ENCODE data around the gene CFAP57. TPM values are rescaled to one million over a fixed set of nuclear protein-coding genes. Genes with fewer than 3 reads are reported as not detected.

Gene CFAP57
- total RNA-seq, 4 donors from 2014 or later = not detected

DNA sequence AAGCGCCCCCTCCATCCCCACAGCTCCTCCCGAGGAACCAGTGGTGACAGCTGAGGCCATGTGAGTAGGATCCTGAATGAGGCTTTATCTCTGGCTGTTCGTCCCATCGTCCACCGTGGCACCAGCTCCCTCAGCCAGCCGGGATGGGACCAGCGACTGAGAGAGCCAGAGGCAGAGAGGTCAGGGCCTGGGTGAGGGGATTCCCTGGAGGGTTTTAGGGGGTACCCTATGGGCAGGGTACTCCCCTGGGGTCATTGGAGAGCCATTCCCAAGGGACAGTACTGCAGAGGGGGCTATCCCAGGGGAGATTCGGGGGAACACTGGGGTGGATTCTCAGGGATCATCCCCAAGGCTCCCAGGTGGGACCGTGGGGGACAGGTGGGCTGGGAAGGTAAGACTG lies 100.0 kb downstream of the CFAP57 start:
- no peaks in the 10 kb centered on the region for H3K36me3 ChIP-seq
- H3K27me3 ChIP-seq = no peaks in the 10 kb centered on the region
- no peak for TF ChIP-seq EP300 (IDR thresholded peaks at IDR 0.05; ENCODE audit: low read depth)
- TF ChIP-seq POLR2A (IDR thresholded peaks at IDR 0.05) = no peak
- no peak for TF ChIP-seq POLR2AphosphoS5 (IDR thresholded peaks at IDR 0.05)
- TF ChIP-seq, protein P1, sequence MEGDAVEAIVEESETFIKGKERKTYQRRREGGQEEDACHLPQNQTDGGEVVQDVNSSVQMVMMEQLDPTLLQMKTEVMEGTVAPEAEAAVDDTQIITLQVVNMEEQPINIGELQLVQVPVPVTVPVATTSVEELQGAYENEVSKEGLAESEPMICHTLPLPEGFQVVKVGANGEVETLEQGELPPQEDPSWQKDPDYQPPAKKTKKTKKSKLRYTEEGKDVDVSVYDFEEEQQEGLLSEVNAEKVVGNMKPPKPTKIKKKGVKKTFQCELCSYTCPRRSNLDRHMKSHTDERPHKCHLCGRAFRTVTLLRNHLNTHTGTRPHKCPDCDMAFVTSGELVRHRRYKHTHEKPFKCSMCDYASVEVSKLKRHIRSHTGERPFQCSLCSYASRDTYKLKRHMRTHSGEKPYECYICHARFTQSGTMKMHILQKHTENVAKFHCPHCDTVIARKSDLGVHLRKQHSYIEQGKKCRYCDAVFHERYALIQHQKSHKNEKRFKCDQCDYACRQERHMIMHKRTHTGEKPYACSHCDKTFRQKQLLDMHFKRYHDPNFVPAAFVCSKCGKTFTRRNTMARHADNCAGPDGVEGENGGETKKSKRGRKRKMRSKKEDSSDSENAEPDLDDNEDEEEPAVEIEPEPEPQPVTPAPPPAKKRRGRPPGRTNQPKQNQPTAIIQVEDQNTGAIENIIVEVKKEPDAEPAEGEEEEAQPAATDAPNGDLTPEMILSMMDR (IDR thresholded peaks at IDR 0.05) = no peak
- no peak overlapping the region for H3K4me3 ChIP-seq
- 76% methylated on average over 9 of the region's 9 CpGs; no CpG with 5 or more reads in 1 of the 2 donors for WGBS, 2 donors (ENCODE audit: low coverage in 1 of 2)
- DNase-seq = no peak
- intact Hi-C loops (cut with DNase I; ENCODE audit: low total_unique reads) = no loop called here
- in situ Hi-C loops (cut with MboI; ENCODE audit: low pct_ligation_motif_present in 1 of 4, low pct_unique_long_range_greater_than_20kb in 1 of 4, low sequenced_read_pairs in 3 of 4) = no loop called here
- peaks cover 0 to 30% (median 19%) of the 10 kb centered on the region in 4 donors for H3K4me1 ChIP-seq
- H3K9me3 ChIP-seq = no peaks in the 10 kb centered on the region
- H3K27ac ChIP-seq = no peak overlapping the region

DNA sequence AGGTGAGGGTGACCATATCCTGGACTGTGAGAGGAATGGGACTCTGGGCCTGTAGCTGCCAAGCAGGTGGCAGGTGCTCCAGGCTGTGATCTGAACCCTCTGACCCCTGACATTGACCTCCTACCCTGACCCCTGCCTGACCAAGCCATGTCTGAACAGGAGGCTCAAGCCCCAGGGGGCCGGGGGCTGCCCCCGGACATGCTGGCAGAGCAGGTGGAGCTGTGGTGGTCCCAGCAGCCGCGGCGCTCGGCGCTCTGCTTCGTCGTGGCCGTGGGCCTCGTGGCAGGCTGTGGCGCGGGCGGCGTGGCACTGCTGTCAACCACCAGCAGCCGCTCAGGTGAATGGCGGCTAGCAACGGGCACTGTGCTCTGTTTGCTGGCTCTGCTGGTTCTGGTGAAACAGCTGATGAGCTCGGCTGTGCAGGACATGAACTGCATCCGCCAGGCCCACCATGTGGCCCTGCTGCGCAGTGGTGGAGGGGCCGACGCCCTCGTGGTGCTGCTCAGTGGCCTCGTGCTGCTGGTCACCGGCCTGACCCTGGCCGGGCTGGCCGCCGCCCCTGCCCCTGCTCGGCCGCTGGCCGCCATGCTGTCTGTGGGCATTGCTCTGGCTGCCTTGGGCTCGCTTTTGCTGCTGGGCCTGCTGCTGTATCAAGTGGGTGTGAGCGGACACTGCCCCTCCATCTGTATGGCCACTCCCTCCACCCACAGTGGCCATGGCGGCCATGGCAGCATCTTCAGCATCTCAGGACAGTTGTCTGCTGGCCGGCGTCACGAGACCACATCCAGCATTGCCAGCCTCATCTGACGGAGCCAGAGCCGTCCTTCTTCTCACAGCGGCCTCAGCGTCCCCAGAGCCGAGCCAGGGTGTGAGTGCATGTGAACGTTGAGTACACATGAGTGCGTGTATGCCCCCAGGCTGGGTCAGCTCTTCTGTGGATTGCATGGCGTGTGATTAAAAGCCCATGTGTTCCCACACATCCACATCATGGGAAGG lies 100.7 kb downstream of the CFAP57 start:
- H3K4me3 ChIP-seq = no peak overlapping the region
- intact Hi-C loops (cut with DNase I; ENCODE audit: low total_unique reads) = no loop called here
- TF ChIP-seq POLR2A (IDR thresholded peaks at IDR 0.05) (no peak), POLR2AphosphoS5 (IDR thresholded peaks at IDR 0.05) (no peak), EP300 (IDR thresholded peaks at IDR 0.05; ENCODE audit: low read depth) (no peak)
- TF ChIP-seq, protein P1 (IDR thresholded peaks at IDR 0.05) = no peak
- peaks cover 0 to 30% (median 19%) of the 10 kb centered on the region in 4 donors for H3K4me1 ChIP-seq
- H3K27me3 ChIP-seq = no peaks in the 10 kb centered on the region
- H3K36me3 ChIP-seq = no peaks in the 10 kb centered on the region
- DNase-seq = no peak
- in situ Hi-C loops (cut with MboI; ENCODE audit: low pct_ligation_motif_present in 1 of 4, low pct_unique_long_range_greater_than_20kb in 1 of 4, low sequenced_read_pairs in 3 of 4) = no loop called here
- WGBS, 2 donors (ENCODE audit: low coverage in 1 of 2) = 96% methylated on average over 16 of the region's 46 CpGs; no CpG with 5 or more reads in 1 of the 2 donors
- H3K9me3 ChIP-seq = no peaks in the 10 kb centered on the region
- H3K27ac ChIP-seq = no peak overlapping the region

DNA sequence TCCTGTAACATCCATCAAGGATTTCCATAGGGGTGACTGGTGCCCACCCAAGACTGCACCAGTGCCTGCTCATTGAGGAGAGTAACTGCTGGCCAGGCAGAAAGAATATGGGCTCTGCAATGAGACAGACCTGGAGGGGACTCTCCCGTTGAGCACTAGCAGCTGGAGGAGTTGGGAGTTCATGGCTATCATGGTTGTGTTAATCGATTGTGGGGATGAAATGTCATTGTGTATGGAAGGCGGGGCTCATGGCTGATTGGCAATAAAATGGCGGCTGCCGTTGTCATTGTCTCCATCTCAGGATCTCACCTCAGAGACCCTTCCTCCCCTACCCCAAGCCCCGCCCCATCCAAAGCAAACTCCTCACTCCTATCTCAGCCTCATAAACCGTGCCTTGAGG lies 101.6 kb downstream of the CFAP57 start:
- H3K4me3 ChIP-seq = no peak overlapping the region
- WGBS, 2 donors (ENCODE audit: low coverage in 1 of 2) = 89% methylated on average over 7 of the region's 7 CpGs; no CpG with 5 or more reads in 1 of the 2 donors
- H3K27ac ChIP-seq = peak overlapping the region in 1 of 4 donors; percentile 33
- H3K27me3 ChIP-seq = no peaks in the 10 kb centered on the region
- peaks cover 0 to 30% (median 19%) of the 10 kb centered on the region in 4 donors for H3K4me1 ChIP-seq
- no peak for DNase-seq
- TF ChIP-seq EP300 (IDR thresholded peaks at IDR 0.05; ENCODE audit: low read depth) (no peak), POLR2AphosphoS5 (IDR thresholded peaks at IDR 0.05) (no peak), POLR2A (IDR thresholded peaks at IDR 0.05) (no peak)
- TF ChIP-seq, protein P1 (IDR thresholded peaks at IDR 0.05) = no peak
- in situ Hi-C loops (cut with MboI; ENCODE audit: low pct_ligation_motif_present in 1 of 4, low pct_unique_long_range_greater_than_20kb in 1 of 4, low sequenced_read_pairs in 3 of 4) (no loop called here), intact Hi-C loops (cut with DNase I; ENCODE audit: low total_unique reads) (no loop called here)
- no peaks in the 10 kb centered on the region for H3K36me3 ChIP-seq
- H3K9me3 ChIP-seq = no peaks in the 10 kb centered on the region

- TF ChIP-seq POLR2AphosphoS5 (IDR thresholded peaks at IDR 0.05) (no peak), POLR2A (IDR thresholded peaks at IDR 0.05) (no peak)
- TF ChIP-seq, protein P1 (IDR thresholded peaks at IDR 0.05) = peak in 1 of 5 experiments; percentile 8
- no peak for DNase-seq
- peak overlapping the region in 3 of 4 donors; percentile 6 to 33 (median 30) for H3K27ac ChIP-seq
- no peaks in the 10 kb centered on the region for H3K9me3 ChIP-seq
- no peaks in the 10 kb centered on the region for H3K36me3 ChIP-seq
- H3K27me3 ChIP-seq = no peaks in the 10 kb centered on the region
- H3K4me3 ChIP-seq = no peak overlapping the region
- peaks cover 0 to 30% (median 19%) of the 10 kb centered on the region in 4 donors for H3K4me1 ChIP-seq
- intact Hi-C loops (cut with DNase I; ENCODE audit: low total_unique reads) (no loop called here), in situ Hi-C loops (cut with MboI; ENCODE audit: low pct_ligation_motif_present in 1 of 4, low pct_unique_long_range_greater_than_20kb in 1 of 4, low sequenced_read_pairs in 3 of 4) (no loop called here)
- WGBS, 2 donors (ENCODE audit: low coverage in 1 of 2) = 12 to 47% methylated on average over 4 to 11 of the region's 11 CpGs
Observed at GRCh38 chr1:43274125-43274803, 102.1 kb downstream of the CFAP57 start.

Data from transverse colon (tissue), 4 donors.